HepG2 (cell line): ENCODE measurements around the gene SLBP. TPM values are rescaled to one million over a fixed set of nuclear protein-coding genes. Genes with fewer than 3 reads are reported as not detected.
A peak's percentile ranks its signal among the peaks of the same experiment; 100 is the strongest.

Experiments
- ATAC-seq: fragments of 200-7000 bp; cut with Tn5 transposase; 3 replicates; pipeline ENCODE4 v1.9.1; 2020; ENCODE audit warnings: mild to moderate bottlenecking, moderate library complexity
- BruUV-seq: library from RNA; stranded (reverse); fragments of 400-500 nt; replicated peaks from 2 replicates; lab custom pipeline; 2021; lab: Mats Ljungman, UMichigan
- CTCF ChIA-PET: fragments of 300-600 bp; formaldehyde crosslinking; extraction: SDS; loops from one replicate; lab custom pipeline; 2021; ENCODE audit warnings: low total read pairs, inconsistent platforms, low intra/inter-chr PET ratio; lab: Yijun Ruan, JAX
- POLR2A ChIA-PET: fragments of 350-600 bp; sonication (Branson Sonifier 250); formaldehyde crosslinking; loops from one replicate; lab custom pipeline; 2020; ENCODE audit warnings: antibody characterized with exemption, inconsistent platforms; lab: Yijun Ruan, JAX
- DNase-seq: peaks from one replicate; pipeline ENCODE4 v3.0.0-alpha.2; 2015; ENCODE audit warnings: low spot score
- FAIRE-seq: peaks from 3 replicates; lab custom pipeline; 2011; peaks lifted over from hg19 to GRCh38; lab: Jason Lieb, UNC
- H2AFZ ChIP-seq: one replicate; pipeline ENCODE4 v1.6.1; 2011; ENCODE audit warnings: low read length, inconsistent platforms
- H3K27ac ChIP-seq: fragments of 300-600 bp; 3 replicates; pipeline ENCODE4 v1.8.0; 2011; ENCODE audit warnings: mixed run types, mild to moderate bottlenecking, mixed read lengths, low read length, inconsistent platforms; ENCODE audit not compliant: insufficient read depth; ENCODE audit errors: extremely low read length
- H3K27me3 ChIP-seq, 2 experiments: fragments of 200-600 bp in 1 of 2; 2 replicates in 1 of 2; 3 replicates in 1 of 2; pipeline versions ENCODE4 v1.6.0 to v1.8.0; 2011; ENCODE audit warnings: low read length in 2 of 2, mild to moderate bottlenecking in 2 of 2, moderate library complexity in 2 of 2, inconsistent platforms in 1 of 2; ENCODE audit not compliant: insufficient read depth in 2 of 2, control insufficient read depth in 1 of 2
- H3K36me3 ChIP-seq, 2 experiments: fragments of 200-600 bp in 1 of 2; replicated peaks in 1 of 2; 2 replicates in 1 of 2; 3 replicates in 1 of 2; pipeline versions ENCODE4 v1.5.1 to v1.8.0; 2011; ENCODE audit warnings: low read length in 2 of 2, inconsistent platforms in 1 of 2; ENCODE audit not compliant: insufficient read depth in 2 of 2, control insufficient read depth in 1 of 2
- H3K4me1 ChIP-seq: 2 replicates; pipeline ENCODE4 v1.5.1; 2012; ENCODE audit warnings: low read length, inconsistent platforms; ENCODE audit not compliant: insufficient read depth
- H3K4me2 ChIP-seq: 2 replicates; pipeline ENCODE4 v1.6.0; 2011; ENCODE audit warnings: low read depth, low read length, inconsistent platforms
- H3K4me3 ChIP-seq, 3 experiments: fragments of 200-600 bp in 1 of 3; sonication (generic), shearing (Covaris generic) in 1 of 3; replicated peaks in 1 of 3; 2 replicates each; pipeline ENCODE4 v1.5.1; 2011 to 2016; ENCODE audit warnings: low read length in 3 of 3, inconsistent platforms in 2 of 3, low read depth in 2 of 3, mild to moderate bottlenecking in 2 of 3, control low read depth in 1 of 3, mixed read lengths in 1 of 3; ENCODE audit not compliant: insufficient read depth in 1 of 3
- H3K79me2 ChIP-seq: one replicate; pipeline ENCODE4 v1.6.1; 2011; ENCODE audit warnings: low read length, inconsistent platforms; ENCODE audit not compliant: insufficient read depth
- H3K9ac ChIP-seq: 2 replicates; pipeline ENCODE4 v1.6.0; 2011; ENCODE audit warnings: mild to moderate bottlenecking, low read depth, low read length, inconsistent platforms; ENCODE audit not compliant: insufficient read depth
- H3K9me3 ChIP-seq: 2 replicates; pipeline ENCODE4 v1.5.1; 2012; ENCODE audit warnings: mild to moderate bottlenecking, low read length
- H4K20me1 ChIP-seq: 2 replicates; pipeline ENCODE4 v1.6.0; 2011; ENCODE audit warnings: inconsistent platforms, mild to moderate bottlenecking, low read length, moderate library complexity; ENCODE audit not compliant: insufficient read depth
- ARNTL ChIP-seq: sonication (generic); formaldehyde crosslinking; IDR thresholded peaks from 2 replicates; pipeline ENCODE4 v1.4.0; 2020; ENCODE audit warnings: mild to moderate bottlenecking, missing genetic modification reagents
- HNF4A ChIP-seq: sonication (generic); formaldehyde crosslinking; IDR thresholded peaks from 2 replicates; pipeline ENCODE4 v1.4.0; 2020; ENCODE audit warnings: missing genetic modification reagents
- JARID2 ChIP-seq: sonication (generic); formaldehyde crosslinking; IDR thresholded peaks from 2 replicates; pipeline ENCODE4 v1.8.1; 2023; ENCODE audit warnings: missing genetic modification reagents, inconsistent platforms; ENCODE audit not compliant: insufficient replicate concordance
- KAT8 ChIP-seq: IDR thresholded peaks from 2 replicates; pipeline ENCODE4 v1.6.1; 2016; ENCODE audit warnings: missing genetic modification reagents, missing compliant biosample characterization
- MEIS2 ChIP-seq: sonication (generic); formaldehyde crosslinking; IDR thresholded peaks from 2 replicates; pipeline ENCODE4 v1.9.0; 2021; ENCODE audit warnings: mild to moderate bottlenecking, missing genetic modification reagents
- NFE2L1 ChIP-seq: sonication (generic); formaldehyde crosslinking; IDR thresholded peaks from 2 replicates; pipeline ENCODE4 v1.4.0; 2020; ENCODE audit warnings: missing genetic modification reagents, mild to moderate bottlenecking, borderline replicate concordance
- SAP130 ChIP-seq: IDR thresholded peaks from 2 replicates; pipeline ENCODE4 v1.6.1; 2016; ENCODE audit warnings: low read depth
- SNAPC4 ChIP-seq: sonication (generic); formaldehyde crosslinking; IDR thresholded peaks from 2 replicates; pipeline ENCODE4 v1.4.0; 2020; ENCODE audit warnings: mild to moderate bottlenecking, missing genetic modification reagents
- TFAP4 ChIP-seq: sonication (generic); IDR thresholded peaks from 2 replicates; pipeline ENCODE4 v1.6.1; 2016; ENCODE audit warnings: low read depth, borderline replicate concordance
- ZBTB7B ChIP-seq: sonication (generic); formaldehyde crosslinking; IDR thresholded peaks from 2 replicates; pipeline ENCODE4 v1.4.0; 2020; ENCODE audit warnings: missing genetic modification reagents
- ZNF296 ChIP-seq: sonication (generic); formaldehyde crosslinking; conservative IDR thresholded peaks from 2 replicates; pipeline ENCODE4 v1.5.0; 2020; ENCODE audit warnings: mild to moderate bottlenecking, missing genetic modification reagents
- WGBS: methylation state at CpG from one replicate; pipeline ENCODE4 v1.1.6; 2017; ENCODE audit warnings: low lambda C conversion rate; 5-methylcytosine and 5-hydroxymethylcytosine counted together
- in situ Hi-C: cut with HindIII; loops from 2 replicates; pipeline ENCODE4 v1.10.0; 2017; ENCODE audit warnings: low pct_unique_long_range_greater_than_20kb; ENCODE audit not compliant: extremely low pct_ligation_motif_present
- intact Hi-C: fragments of 100-400 bp; cut with micrococcal nuclease; formaldehyde crosslinking; loops from one replicate; pipeline ENCODE4 v1.10.0; 2022; ENCODE audit not compliant: unreplicated experiment
- polyA plus RNA-seq, 8 experiments: library from polyadenylated mRNA; depleted of rRNA in 3 of 8; stranded (reverse) in 7 of 8; unstranded in 1 of 8; fragments of >200 nt; fragmentation: Illumina TruSeq in 4 of 8; extraction: Trizol in 4 of 8; gene quantifications; 2 replicates each; pipeline versions ENCODE4 v1.2.1 to v1.2.3, GENCODE V29; 2011 to 2016; ENCODE audit warnings: low read depth in 4 of 8, missing spikeins in 1 of 8, mixed read lengths in 1 of 8; ENCODE audit not compliant: insufficient read depth in 1 of 8
- total RNA-seq, 5 experiments: library from RNA; depleted of rRNA; stranded (reverse); fragments of >200 nt; fragmentation: Illumina TruSeq; extraction: Trizol; gene quantifications; 2 replicates each; pipeline ENCODE4 v1.2.3, GENCODE V29; 2016; ENCODE audit warnings: low read depth in 1 of 5
- TF ChIP-seq, protein P1 (sequence below): sonication (generic); formaldehyde crosslinking; IDR thresholded peaks from 2 replicates; pipeline ENCODE4 v1.4.0; 2020; ENCODE audit warnings: mild to moderate bottlenecking, missing genetic modification reagents
- TF ChIP-seq, protein P2 (sequence below): sonication (generic); formaldehyde crosslinking; IDR thresholded peaks from 2 replicates; pipeline ENCODE4 v1.4.0; 2020; ENCODE audit warnings: mild to moderate bottlenecking, low read depth, missing genetic modification reagents

Gene SLBP
- total and polyA plus RNA-seq, 2 of the 13 experiments (the other 11 are each of a cell fraction or from before 2014, with no cell fraction given): 43.9 to 104 TPM

DNA sequence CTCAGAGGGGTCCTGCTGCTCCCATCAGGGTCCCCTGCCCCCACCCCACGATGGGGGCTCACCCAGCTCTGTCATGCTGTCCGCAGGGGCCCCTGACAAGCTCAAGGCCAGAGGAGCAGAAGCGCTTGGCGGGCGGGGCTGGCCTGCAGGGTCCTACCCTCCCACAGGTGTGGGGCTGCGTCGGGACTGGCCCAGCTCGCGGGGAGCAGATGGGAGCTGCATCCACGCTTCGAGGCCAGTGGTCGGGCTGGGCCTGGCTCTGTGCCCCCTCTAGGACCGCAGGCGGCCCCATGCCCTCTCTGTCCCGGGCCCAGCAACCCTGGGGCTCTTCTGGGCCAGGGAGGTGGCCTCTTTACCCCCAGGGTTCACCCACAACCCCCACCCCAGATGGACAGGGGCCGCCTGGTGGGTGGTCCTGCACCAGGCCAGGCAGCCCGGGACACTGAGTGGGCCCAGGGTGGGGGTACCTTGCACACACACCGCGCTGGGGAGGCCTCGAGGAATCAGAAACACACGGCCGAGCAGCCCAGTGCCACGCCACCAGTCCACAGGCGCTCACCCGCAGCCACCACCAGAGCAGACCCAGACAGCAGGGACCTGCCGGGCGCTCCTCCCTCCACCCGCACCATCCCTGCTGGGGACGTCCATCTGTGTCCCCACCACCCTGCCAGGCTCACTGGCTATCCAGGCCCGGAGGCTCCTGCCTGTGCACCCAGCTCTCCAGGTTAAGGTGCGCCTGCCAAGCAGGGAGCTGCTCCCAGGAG lies 39.2 kb upstream of the SLBP start:
- Histone ChIP-seq H3K36me3 (no peaks in the 10 kb centered on the region), H3K9ac (peak overlapping the region; percentile 58), H3K79me2 (no peaks in the 10 kb centered on the region), H3K4me3 (peak overlapping the region; percentile 45 to 73 (median 56); a peak in 5 of 6 replicates), H2AFZ (no peak overlapping the region), H3K27me3 (no peaks in the 10 kb centered on the region; a peak in 1 of 5 replicates), H3K4me2 (peak overlapping the region; percentile 82), H3K4me1 (peaks cover 90% of the 10 kb centered on the region), H4K20me1 (no peaks in the 10 kb centered on the region), H3K9me3 (no peaks in the 10 kb centered on the region), H3K27ac (no peak overlapping the region)
- no peak for DNase-seq
- intact Hi-C loops (no loop called here), in situ Hi-C loops (loop anchor here (10.0 kb wide), 1 partner anchor 53 kb away; no protein-coding TSS in a partner anchor)
- no TSS peak for BruUV-seq
- ChIA-PET CTCF (interaction anchor here (2.9 to 7.5 kb wide), 2 partner anchors 58 to 59 kb away, joined by 22 to 179 read pairs; no protein-coding TSS in a partner anchor), POLR2A (interaction anchor here (0.8 to 3.6 kb wide), 16 partner anchors 9 to 57 kb away, joined by 3 to 70 read pairs (median 10); partner anchors contain the start of genes FGFR3, TACC3 and TMEM129)
- ATAC-seq: peak; percentile 2
- no peak for FAIRE-seq
- 8% methylated on average over 9 of the region's 31 CpGs for WGBS
- 0 out of 2 replicates have a peak, but pooled peaks have one; percentile 43 for TF ChIP-seq SNAPC4 (CRISPR knock-in tag)
- 0 out of 2 replicates have a peak, but pooled peaks have one; percentile 5 for TF ChIP-seq ARNTL
- 0 out of 2 replicates have a peak, but pooled peaks have one; percentile 25 for TF ChIP-seq ZBTB7B
- TF ChIP-seq NFE2L1: 0 out of 2 replicates have a peak, but pooled peaks have one; percentile 14
- TF ChIP-seq MEIS2 (CRISPR knock-in tag): 0 out of 2 replicates have a peak, but pooled peaks have one; percentile 34
- peak; percentile 9 for TF ChIP-seq JARID2
- peak; percentile 53; the same call in 1 of the 2 replicates for TF ChIP-seq ZNF296
- TF ChIP-seq, protein P1, sequence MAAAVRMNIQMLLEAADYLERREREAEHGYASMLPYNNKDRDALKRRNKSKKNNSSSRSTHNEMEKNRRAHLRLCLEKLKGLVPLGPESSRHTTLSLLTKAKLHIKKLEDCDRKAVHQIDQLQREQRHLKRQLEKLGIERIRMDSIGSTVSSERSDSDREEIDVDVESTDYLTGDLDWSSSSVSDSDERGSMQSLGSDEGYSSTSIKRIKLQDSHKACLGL: peak; percentile 34; the same call in 1 of the 2 replicates
- no peak for TF ChIP-seq TFAP4
- TF ChIP-seq KAT8 (CRISPR knock-in tag): 0 out of 2 replicates have a peak, but pooled peaks have one; percentile 16
- peak; percentile 57; the same call in 1 of the 2 replicates for TF ChIP-seq SAP130 (CRISPR knock-in tag)
- TF ChIP-seq, protein P2, sequence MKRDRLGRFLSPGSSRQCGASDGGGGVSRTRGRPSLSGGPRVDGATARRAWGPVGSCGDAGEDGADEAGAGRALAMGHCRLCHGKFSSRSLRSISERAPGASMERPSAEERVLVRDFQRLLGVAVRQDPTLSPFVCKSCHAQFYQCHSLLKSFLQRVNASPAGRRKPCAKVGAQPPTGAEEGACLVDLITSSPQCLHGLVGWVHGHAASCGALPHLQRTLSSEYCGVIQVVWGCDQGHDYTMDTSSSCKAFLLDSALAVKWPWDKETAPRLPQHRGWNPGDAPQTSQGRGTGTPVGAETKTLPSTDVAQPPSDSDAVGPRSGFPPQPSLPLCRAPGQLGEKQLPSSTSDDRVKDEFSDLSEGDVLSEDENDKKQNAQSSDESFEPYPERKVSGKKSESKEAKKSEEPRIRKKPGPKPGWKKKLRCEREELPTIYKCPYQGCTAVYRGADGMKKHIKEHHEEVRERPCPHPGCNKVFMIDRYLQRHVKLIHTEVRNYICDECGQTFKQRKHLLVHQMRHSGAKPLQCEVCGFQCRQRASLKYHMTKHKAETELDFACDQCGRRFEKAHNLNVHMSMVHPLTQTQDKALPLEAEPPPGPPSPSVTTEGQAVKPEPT: no peak
- peak; percentile 23; the same call in 1 of the 2 replicates for TF ChIP-seq HNF4A (CRISPR knock-in tag)
